Adrenal gland (tissue), 12 donors: ENCODE data around the gene NMT1. TPM values are rescaled to one million over a fixed set of nuclear protein-coding genes. Genes with fewer than 3 reads are reported as not detected.

Experiments used
- DNase-seq, 7 donors: peaks; one replicate each; pipeline ENCODE4 v3.0.0-alpha.2; 2019 to 2020
- H3K27ac ChIP-seq, 5 donors: fragments of 200-600 bp; sonication (generic) in 4 of 5; 1 replicate in 3 of 5; 2 replicates in 2 of 5; pipeline versions ENCODE4 v1.5.1 to v1.8.0; 2016 to 2020; ENCODE audit warnings: mild to moderate bottlenecking in 1 of 5
- H3K27me3 ChIP-seq: fragments of 200-600 bp; 2 replicates; pipeline ENCODE4 v1.8.0; 2021
- H3K36me3 ChIP-seq, 2 donors: fragments of 200-600 bp; replicated peaks in 1 of 2; 1 replicate in 1 of 2; 2 replicates in 1 of 2; pipeline versions ENCODE4 v1.5.1 to v1.8.0; 2018 to 2022
- H3K4me1 ChIP-seq, 2 donors: fragments of 200-600 bp; replicated peaks in 1 of 2; 1 replicate in 1 of 2; 2 replicates in 1 of 2; pipeline versions ENCODE4 v1.5.1 to v1.8.0; 2018 to 2021
- H3K4me3 ChIP-seq, 4 donors: fragments of 200-600 bp; sonication (generic) in 3 of 4; one replicate each; pipeline ENCODE4 v1.5.1; 2016 to 2018
- H3K9me3 ChIP-seq, 3 donors: fragments of 200-600 bp; sonication (generic) in 1 of 3; replicated peaks in 1 of 3; 1 replicate in 2 of 3; 2 replicates in 1 of 3; pipeline versions ENCODE4 v1.5.1 to v1.8.0; 2016 to 2021
- POLR2A ChIP-seq, 2 donors: fragments of 450-650 bp; IDR thresholded peaks; one replicate each; pipeline ENCODE4 v1.6.1; 2017; ENCODE audit warnings: antibody characterized with exemption in 2 of 2, mild to moderate bottlenecking in 2 of 2, moderate library complexity in 1 of 2
- WGBS, 4 donors: extraction: QIAGEN DNeasy Blood & Tissue Kit in 2 of 4; methylation state at CpG; one replicate each; pipeline versions ENCODE4 v1.1.5 to v1.1.7; 2013 to 2017; 5-methylcytosine and 5-hydroxymethylcytosine counted together
- intact Hi-C, 2 donors: fragments of 100-400 bp; cut with DNase I; formaldehyde crosslinking; loops; one replicate each; pipeline versions ENCODE4 v1.14.1 to v1.15.0; 2022 to 2023
- polyA plus RNA-seq, 3 donors: library from polyadenylated mRNA; stranded (reverse); fragments of 200-250 nt in 2 of 3; fragments of 350-450 nt in 1 of 3; fragmentation: Illumina TruSeq in 1 of 3; extraction: RNeasy Lipid Tissue Mini Kit (QIAGEN cat#74804) in 1 of 3; gene quantifications; one replicate each; pipeline ENCODE4 v1.2.3, GENCODE V29; 2013 to 2014
- total RNA-seq, 9 donors: library from RNA; depleted of rRNA in 4 of 9; stranded (reverse); fragments of >200 nt in 4 of 9; fragments of 120-200 nt in 1 of 9; fragmentation: NEBNext Ultra II Directional in 1 of 9; extraction: Animal tissue kit (Norgen Biotek cat#: 25700) in 1 of 9; gene quantifications; one replicate each; pipeline versions ENCODE4 v1.1.0 to v1.2.4, GENCODE V29; 2013 to 2023
- TF ChIP-seq, protein P1 (sequence below), 6 experiments: fragments of 450-650 bp in 4 of 6; fragments of 200-600 bp in 2 of 6; sonication (generic) in 1 of 6; IDR thresholded peaks; 1 replicate in 5 of 6; 2 replicates in 1 of 6; pipeline versions ENCODE4 v1.5.1 to v1.8.0; 2016 to 2021; ENCODE audit warnings: antibody characterized with exemption in 6 of 6, mild to moderate bottlenecking in 2 of 6, moderate library complexity in 1 of 6
- donor health status: healthy with polysubstance abuse.
- donor health status: Bipolar disorder and iron deficiency.
- donor health status: DM: yes; HTN: yes; CAD: no.
- donor health status: DM: no; HTN: no; CAD: no.
- donor health status: DM: no; HTN: no; CAD: no.
- donor health status: DM: yes; HTN: yes; CAD: no.

The NMT1 gene
- total and polyA plus RNA-seq, 12 donors = 85.9 to 174 (median 136) TPM

DNA sequence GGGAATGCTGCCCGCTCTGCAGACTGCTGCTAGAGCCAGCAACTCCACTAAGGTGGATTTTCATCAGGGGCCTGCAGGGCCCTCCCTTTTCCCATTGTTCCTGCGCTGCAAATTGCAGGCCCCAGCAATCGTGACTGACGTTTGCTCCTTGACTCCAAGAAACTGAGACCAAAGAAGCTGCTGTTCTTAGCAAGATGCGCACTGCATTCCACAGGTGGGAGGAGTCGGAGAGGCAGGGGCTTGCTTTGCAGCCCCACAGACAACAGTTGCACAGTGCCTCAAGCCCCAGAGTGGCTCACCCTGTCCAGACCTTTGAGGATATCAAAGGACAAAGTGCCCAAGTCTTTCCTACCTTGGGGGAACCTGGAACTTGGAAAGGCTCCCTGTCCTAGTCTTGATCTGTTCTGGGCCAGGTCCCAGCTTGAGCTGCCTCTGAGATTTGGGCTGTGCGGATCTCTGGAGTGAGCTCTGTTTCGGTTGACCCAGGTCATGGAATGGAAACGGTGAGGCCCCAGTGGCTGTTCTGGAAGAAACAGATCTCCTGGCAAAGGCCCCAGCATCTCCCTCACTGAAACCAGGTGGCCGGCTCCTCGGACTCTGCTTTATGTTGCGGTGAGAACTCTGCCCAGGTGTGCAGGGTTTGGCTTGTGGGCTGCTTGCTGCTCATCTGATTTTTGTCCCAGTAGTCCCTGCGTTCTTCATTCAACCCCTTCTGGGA is 46.3 kb downstream of the NMT1 start:
- H3K4me1 ChIP-seq = peaks cover 26 to 30% of the 10 kb centered on the region in 2 donors
- intact Hi-C loops = loop anchor here in 1 of 2 donors (10.0 kb wide), 1 partner anchor 193 kb away; the partner anchor contains the start of gene GFAP
- no peak for DNase-seq
- no peaks in the 10 kb centered on the region for H3K27me3 ChIP-seq
- H3K36me3 ChIP-seq = peaks cover 0 to 61% of the 10 kb centered on the region in 2 donors
- no peak overlapping the region for H3K27ac ChIP-seq
- no peaks in the 10 kb centered on the region for H3K9me3 ChIP-seq
- TF ChIP-seq, protein P1, sequence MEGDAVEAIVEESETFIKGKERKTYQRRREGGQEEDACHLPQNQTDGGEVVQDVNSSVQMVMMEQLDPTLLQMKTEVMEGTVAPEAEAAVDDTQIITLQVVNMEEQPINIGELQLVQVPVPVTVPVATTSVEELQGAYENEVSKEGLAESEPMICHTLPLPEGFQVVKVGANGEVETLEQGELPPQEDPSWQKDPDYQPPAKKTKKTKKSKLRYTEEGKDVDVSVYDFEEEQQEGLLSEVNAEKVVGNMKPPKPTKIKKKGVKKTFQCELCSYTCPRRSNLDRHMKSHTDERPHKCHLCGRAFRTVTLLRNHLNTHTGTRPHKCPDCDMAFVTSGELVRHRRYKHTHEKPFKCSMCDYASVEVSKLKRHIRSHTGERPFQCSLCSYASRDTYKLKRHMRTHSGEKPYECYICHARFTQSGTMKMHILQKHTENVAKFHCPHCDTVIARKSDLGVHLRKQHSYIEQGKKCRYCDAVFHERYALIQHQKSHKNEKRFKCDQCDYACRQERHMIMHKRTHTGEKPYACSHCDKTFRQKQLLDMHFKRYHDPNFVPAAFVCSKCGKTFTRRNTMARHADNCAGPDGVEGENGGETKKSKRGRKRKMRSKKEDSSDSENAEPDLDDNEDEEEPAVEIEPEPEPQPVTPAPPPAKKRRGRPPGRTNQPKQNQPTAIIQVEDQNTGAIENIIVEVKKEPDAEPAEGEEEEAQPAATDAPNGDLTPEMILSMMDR (IDR thresholded peaks at IDR 0.05) = no peak
- TF ChIP-seq POLR2A (IDR thresholded peaks at IDR 0.05) = no peak
- WGBS, 4 donors = 78 to 93% (median 88%) methylated on average over 8 to 13 of the region's 13 CpGs
- no peak overlapping the region for H3K4me3 ChIP-seq

DNA sequence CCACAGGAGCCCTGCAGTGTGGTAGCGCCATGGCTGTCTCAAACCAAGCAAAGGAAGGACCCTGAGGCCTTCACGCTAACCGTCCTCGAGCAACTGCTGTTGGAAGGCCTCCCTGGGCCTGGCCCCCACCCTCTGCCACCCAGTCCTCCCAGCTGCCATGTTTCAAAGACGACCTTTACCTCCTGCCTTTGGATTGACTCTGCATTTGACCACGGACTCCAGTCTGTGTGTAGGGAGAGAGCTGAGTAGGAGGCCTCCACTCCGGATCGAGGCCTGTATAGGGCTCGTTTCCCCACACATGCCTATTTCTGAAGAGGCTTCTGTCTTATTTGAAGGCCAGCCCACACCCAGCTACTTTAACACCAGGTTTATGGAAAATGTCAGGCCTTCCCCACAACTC is 46.9 kb downstream of the NMT1 start:
- no peaks in the 10 kb centered on the region for H3K27me3 ChIP-seq
- peaks cover 26% of the 10 kb centered on the region in 2 donors for H3K4me1 ChIP-seq
- H3K9me3 ChIP-seq = no peaks in the 10 kb centered on the region
- intact Hi-C loops = loop anchor here in 1 of 2 donors (10.0 kb wide), 1 partner anchor 193 kb away; the partner anchor contains the start of gene GFAP
- no peak for DNase-seq
- peak overlapping the region in 1 of 5 donors; percentile 11 for H3K27ac ChIP-seq
- WGBS, 4 donors = 53 to 75% (median 67%) methylated on average over 5 to 9 of the region's 9 CpGs
- peaks cover 0 to 60% of the 10 kb centered on the region in 2 donors for H3K36me3 ChIP-seq
- no peak overlapping the region for H3K4me3 ChIP-seq
- TF ChIP-seq POLR2A (IDR thresholded peaks at IDR 0.05) = no peak
- TF ChIP-seq, protein P1 (IDR thresholded peaks at IDR 0.05) = no peak

DNA sequence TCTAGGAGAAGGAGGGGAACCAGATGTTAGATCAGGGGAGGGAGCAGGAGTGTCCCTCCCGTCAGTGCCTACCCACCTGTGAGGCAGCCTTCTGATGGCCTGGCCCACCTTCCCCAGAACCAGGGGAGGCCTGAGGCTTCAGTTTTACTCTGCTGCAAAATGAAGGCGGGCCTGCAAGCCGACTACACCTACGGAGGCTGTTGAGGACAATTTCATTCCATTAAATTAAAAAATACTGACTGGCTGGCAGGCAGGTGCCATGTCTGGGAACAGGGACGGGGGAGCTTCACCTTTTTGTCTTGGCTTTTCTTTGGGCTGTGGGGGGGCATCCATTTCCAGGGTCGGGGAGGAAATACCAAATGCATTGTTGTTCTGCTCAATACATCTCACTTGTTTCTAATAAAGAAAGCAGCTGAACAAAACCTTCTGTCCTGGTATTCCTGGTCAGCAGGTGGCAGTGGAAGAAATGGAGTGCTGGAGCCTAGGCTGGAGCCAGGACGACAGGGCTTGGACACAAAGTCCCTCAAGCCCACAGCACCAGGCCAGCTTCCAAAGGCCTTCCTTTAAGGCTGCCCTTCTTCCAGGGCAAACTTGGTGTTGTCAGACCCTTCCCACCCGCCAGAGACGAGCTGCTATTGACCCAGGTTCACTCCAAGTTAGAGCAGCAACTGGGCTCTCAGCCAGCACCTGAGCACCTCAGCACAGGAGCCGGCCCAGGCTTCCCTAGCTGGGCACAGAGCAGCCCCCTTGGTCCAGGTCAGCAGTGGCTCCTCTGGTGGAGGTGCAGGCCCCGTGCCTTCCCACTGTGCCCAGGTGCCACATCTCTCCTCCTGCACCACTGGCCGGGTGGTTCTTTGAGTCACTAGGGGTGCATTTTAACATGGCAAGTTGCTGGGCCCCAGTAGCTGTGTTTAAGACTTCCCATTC is 47.7 kb downstream of the NMT1 start:
- Histone ChIP-seq H3K9me3 (no peaks in the 10 kb centered on the region), H3K4me1 (peaks cover 26% of the 10 kb centered on the region in 2 donors), H3K36me3 (peaks cover 0 to 55% of the 10 kb centered on the region in 2 donors), H3K27me3 (no peaks in the 10 kb centered on the region), H3K27ac (peak overlapping the region in 2 of 5 donors; percentile 11 to 79), H3K4me3 (no peak overlapping the region)
- intact Hi-C loops = loop anchor here in 1 of 2 donors (10.0 kb wide), 1 partner anchor 194 kb away; the partner anchor contains the start of gene GFAP
- DNase-seq = peak in 1 of 7 donors; percentile 49
- 71 to 88% (median 75%) methylated on average over 6 to 12 of the region's 12 CpGs for WGBS, 4 donors
- TF ChIP-seq, protein P1 (IDR thresholded peaks at IDR 0.05) = no peak
- TF ChIP-seq POLR2A (IDR thresholded peaks at IDR 0.05) = no peak
